ENCODE measurements around the gene SUMF1.

Gene SUMF1

GRCh38 chr3:4409415-4409814 lies 57.7 kb downstream of the SUMF1 start:
- no peaks in the 10 kb centered on the region for H3K4me1 ChIP-seq (ENCODE audit: insufficient read depth, low read length, severe bottlenecking)
- H3K27me3 ChIP-seq (ENCODE audit: insufficient read depth, low read length): no peaks in the 10 kb centered on the region
- no peak overlapping the region for H3K9ac ChIP-seq (ENCODE audit: low read length)
- H3K9me3 ChIP-seq (ENCODE audit: low read length): no peaks in the 10 kb centered on the region
- H2AFZ ChIP-seq (ENCODE audit: low read length): no peak overlapping the region
- H3K4me2 ChIP-seq (ENCODE audit: low read length): no peak overlapping the region
- H3K27ac ChIP-seq (ENCODE audit: low read depth, low read length, poor library complexity, severe bottlenecking): no peak overlapping the region
- H3K4me3 ChIP-seq (ENCODE audit: low read depth, low read length, poor library complexity, severe bottlenecking): no peak overlapping the region
- H3K36me3 ChIP-seq (ENCODE audit: insufficient read depth, low read length): peaks cover 8% of the 10 kb centered on the region; the same call in 1 of the 2 replicates
- H3K9me2 ChIP-seq (ENCODE audit: low read depth, low read length): no peaks in the 10 kb centered on the region
- TF ChIP-seq CTCF (IDR thresholded peaks at IDR 0.05; ENCODE audit: low read length) (no peak), EZH2 (IDR thresholded peaks at IDR 0.05; ENCODE audit: borderline replicate concordance, low read length) (no peak)
- H3F3A ChIP-seq (ENCODE audit: insufficient read depth, low read length): no peaks in the 10 kb centered on the region
- no peaks in the 10 kb centered on the region for H4K20me1 ChIP-seq (ENCODE audit: insufficient read depth, low read length)
- no peaks in the 10 kb centered on the region for H3K79me2 ChIP-seq (ENCODE audit: insufficient read depth, low read length)

GRCh38 chr3:4408958-4409357 lies 58.1 kb downstream of the SUMF1 start:
- H3K9me2 ChIP-seq (ENCODE audit: low read depth, low read length): no peaks in the 10 kb centered on the region
- H3K4me1 ChIP-seq (ENCODE audit: insufficient read depth, low read length, severe bottlenecking): no peaks in the 10 kb centered on the region
- H3K4me2 ChIP-seq (ENCODE audit: low read length): no peak overlapping the region
- H3F3A ChIP-seq (ENCODE audit: insufficient read depth, low read length): no peaks in the 10 kb centered on the region
- no peak for TF ChIP-seq EZH2 (IDR thresholded peaks at IDR 0.05; ENCODE audit: borderline replicate concordance, low read length)
- no peak for TF ChIP-seq CTCF (IDR thresholded peaks at IDR 0.05; ENCODE audit: low read length)
- H3K9ac ChIP-seq (ENCODE audit: low read length): no peak overlapping the region
- H3K27ac ChIP-seq (ENCODE audit: low read depth, low read length, poor library complexity, severe bottlenecking): no peak overlapping the region
- no peaks in the 10 kb centered on the region for H3K27me3 ChIP-seq (ENCODE audit: insufficient read depth, low read length)
- peaks cover 8% of the 10 kb centered on the region; the same call in 1 of the 2 replicates for H3K36me3 ChIP-seq (ENCODE audit: insufficient read depth, low read length)
- no peaks in the 10 kb centered on the region for H3K79me2 ChIP-seq (ENCODE audit: insufficient read depth, low read length)
- H3K4me3 ChIP-seq (ENCODE audit: low read depth, low read length, poor library complexity, severe bottlenecking): no peak overlapping the region
- no peak overlapping the region for H2AFZ ChIP-seq (ENCODE audit: low read length)
- H4K20me1 ChIP-seq (ENCODE audit: insufficient read depth, low read length): no peaks in the 10 kb centered on the region
- no peaks in the 10 kb centered on the region for H3K9me3 ChIP-seq (ENCODE audit: low read length)

- Histone ChIP-seq H3K9me3 (ENCODE audit: low read length) (no peaks in the 10 kb centered on the region), H2AFZ (ENCODE audit: low read length) (no peak overlapping the region), H4K20me1 (ENCODE audit: insufficient read depth, low read length) (no peaks in the 10 kb centered on the region), H3K9ac (ENCODE audit: low read length) (no peak overlapping the region), H3K4me3 (ENCODE audit: low read depth, low read length, poor library complexity, severe bottlenecking) (no peak overlapping the region), H3K4me2 (ENCODE audit: low read length) (no peak overlapping the region), H3K27me3 (ENCODE audit: insufficient read depth, low read length) (no peaks in the 10 kb centered on the region), H3K36me3 (ENCODE audit: insufficient read depth, low read length) (peaks cover 8% of the 10 kb centered on the region; the same call in 1 of the 2 replicates), H3K9me2 (ENCODE audit: low read depth, low read length) (no peaks in the 10 kb centered on the region), H3F3A (ENCODE audit: insufficient read depth, low read length) (no peaks in the 10 kb centered on the region), H3K27ac (ENCODE audit: low read depth, low read length, poor library complexity, severe bottlenecking) (no peak overlapping the region), H3K4me1 (ENCODE audit: insufficient read depth, low read length, severe bottlenecking) (no peaks in the 10 kb centered on the region), H3K79me2 (ENCODE audit: insufficient read depth, low read length) (no peaks in the 10 kb centered on the region)
- TF ChIP-seq EZH2 (IDR thresholded peaks at IDR 0.05; ENCODE audit: borderline replicate concordance, low read length) (no peak), CTCF (IDR thresholded peaks at IDR 0.05; ENCODE audit: low read length) (no peak)
Observed at GRCh38 chr3:4407941-4408340, 59.1 kb downstream of the SUMF1 start.

Measured in OCI-LY1 (cell line).